Psoas muscle (tissue), 8 donors: ENCODE results near the gene ARHGAP32. TPM values are rescaled to one million over a fixed set of nuclear protein-coding genes. Genes with fewer than 3 reads are reported as not detected.

Experiments used
- ATAC-seq, 4 donors: fragments of 200-7000 bp; cut with Tn5 transposase; one replicate each; pipeline ENCODE4 v1.9.1; 2020; ENCODE audit warnings: moderate library complexity in 3 of 4, mild to moderate bottlenecking in 2 of 4
- DNase-seq, 2 donors: peaks; one replicate each; pipeline ENCODE4 v3.0.0-alpha.2; 2020
- H3K27ac ChIP-seq: fragments of 200-600 bp; one replicate; pipeline ENCODE4 v1.8.0; 2022
- H3K27me3 ChIP-seq, 3 donors: fragments of 200-600 bp in 1 of 3; one replicate each; pipeline versions ENCODE4 v1.6.1 to v1.8.0; 2013 to 2022; ENCODE audit warnings: low read length in 2 of 3, mild to moderate bottlenecking in 2 of 3, moderate library complexity in 1 of 3; ENCODE audit not compliant: insufficient read depth in 3 of 3
- H3K36me3 ChIP-seq, 2 donors: fragments of 200-600 bp in 1 of 2; one replicate each; pipeline versions ENCODE4 v1.6.1 to v1.8.0; 2013 to 2022; ENCODE audit warnings: low read depth in 1 of 2, mild to moderate bottlenecking in 1 of 2, moderate library complexity in 1 of 2; ENCODE audit not compliant: insufficient read depth in 1 of 2
- H3K4me1 ChIP-seq: fragments of 200-600 bp; one replicate; pipeline ENCODE4 v1.8.0; 2022
- H3K4me3 ChIP-seq: fragments of 200-600 bp; one replicate; pipeline ENCODE4 v1.8.0; 2022; ENCODE audit warnings: mild to moderate bottlenecking
- H3K9me3 ChIP-seq: fragments of 200-600 bp; one replicate; pipeline ENCODE4 v1.8.0; 2022
- whole genome bisulfite sequencing, 3 donors: extraction: QIAGEN DNeasy Blood & Tissue Kit; methylation state at CpG; one replicate each; pipeline versions ENCODE4 v1.1.6 to v1.1.7; 2013; 5-methylcytosine and 5-hydroxymethylcytosine counted together
- intact Hi-C, 2 donors: fragments of 100-400 bp; cut with DNase I; formaldehyde crosslinking; loops; one replicate each; pipeline versions ENCODE4 v1.11.0 to v1.14.2; 2022
- polyA plus RNA-seq, 3 donors: library from polyadenylated mRNA; stranded (reverse); fragments of 200-250 nt; gene quantifications; one replicate each; pipeline ENCODE4 v1.2.3, GENCODE V29; 2013
- total RNA-seq, 4 donors: library from RNA; stranded (reverse); fragmentation: NEBNext Ultra II Directional in 2 of 4; extraction: Animal tissue kit (Norgen Biotek cat#: 25700) in 2 of 4; gene quantifications; one replicate each; pipeline versions ENCODE4 v1.2.1 to v1.2.4, GENCODE V29; 2021 to 2023
- TF ChIP-seq, protein P1 (sequence below): fragments of 200-600 bp; IDR thresholded peaks from one replicate; pipeline ENCODE4 v1.8.0; 2022; ENCODE audit warnings: antibody characterized with exemption
- donor health status: healthy with polysubstance abuse.
- donor health status: DM: no; HTN: no; CAD: no; lungs with moderate emphysema.
- donor health status: Bipolar disorder and iron deficiency.
- donor health status: healthy.
- donor health status: DM: yes; HTN: yes; CAD: no.
- donor health status: DM: no; HTN: no; CAD: no.
- donor health status: DM: no; HTN: no; CAD: no.
- donor health status: DM: yes; HTN: yes; CAD: no.

Gene ARHGAP32
- total and polyA plus RNA-seq, 7 donors, result 1.3 to 10.1 (median 6.4) TPM

DNA sequence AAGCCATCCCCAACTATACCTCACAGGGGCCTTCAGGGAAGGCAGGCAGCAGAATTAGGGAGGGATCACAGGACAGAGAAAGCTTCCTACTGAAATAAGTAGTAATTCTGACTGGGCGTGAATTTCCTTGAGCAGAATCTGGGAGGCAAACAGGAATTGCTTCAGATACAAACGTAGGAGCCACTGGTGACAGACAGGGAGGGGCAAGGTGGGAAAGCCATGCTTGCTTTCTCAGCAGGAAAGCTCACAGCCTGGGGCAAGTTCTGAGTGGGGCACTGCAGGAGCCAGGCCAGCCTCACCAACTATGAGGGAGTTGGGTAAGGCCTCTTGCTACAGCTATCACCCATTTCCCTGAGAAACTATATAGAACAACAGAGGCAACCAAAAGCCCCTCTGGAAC is 43.6 kb downstream of the ARHGAP32 start:
- Histone ChIP-seq H3K4me1 (no peaks in the 10 kb centered on the region), H3K9me3 (peaks cover 11% of the 10 kb centered on the region), H3K36me3 (no peaks in the 10 kb centered on the region)

GRCh38 chr11:129146191-129146590 is 45.9 kb downstream of the ARHGAP32 start:
- WGBS, 3 donors, result 81 to 86% (median 85%) methylated on average over 2 of the region's 2 CpGs
- H3K27me3 ChIP-seq, result no peaks in the 10 kb centered on the region
- H3K36me3 ChIP-seq, result no peaks in the 10 kb centered on the region
- no peak overlapping the region for H3K4me3 ChIP-seq
- H3K4me1 ChIP-seq, result no peaks in the 10 kb centered on the region
- ATAC-seq, result no peak
- H3K27ac ChIP-seq, result no peak overlapping the region
- DNase-seq, result no peak
- no peaks in the 10 kb centered on the region for H3K9me3 ChIP-seq
- TF ChIP-seq, protein P1, sequence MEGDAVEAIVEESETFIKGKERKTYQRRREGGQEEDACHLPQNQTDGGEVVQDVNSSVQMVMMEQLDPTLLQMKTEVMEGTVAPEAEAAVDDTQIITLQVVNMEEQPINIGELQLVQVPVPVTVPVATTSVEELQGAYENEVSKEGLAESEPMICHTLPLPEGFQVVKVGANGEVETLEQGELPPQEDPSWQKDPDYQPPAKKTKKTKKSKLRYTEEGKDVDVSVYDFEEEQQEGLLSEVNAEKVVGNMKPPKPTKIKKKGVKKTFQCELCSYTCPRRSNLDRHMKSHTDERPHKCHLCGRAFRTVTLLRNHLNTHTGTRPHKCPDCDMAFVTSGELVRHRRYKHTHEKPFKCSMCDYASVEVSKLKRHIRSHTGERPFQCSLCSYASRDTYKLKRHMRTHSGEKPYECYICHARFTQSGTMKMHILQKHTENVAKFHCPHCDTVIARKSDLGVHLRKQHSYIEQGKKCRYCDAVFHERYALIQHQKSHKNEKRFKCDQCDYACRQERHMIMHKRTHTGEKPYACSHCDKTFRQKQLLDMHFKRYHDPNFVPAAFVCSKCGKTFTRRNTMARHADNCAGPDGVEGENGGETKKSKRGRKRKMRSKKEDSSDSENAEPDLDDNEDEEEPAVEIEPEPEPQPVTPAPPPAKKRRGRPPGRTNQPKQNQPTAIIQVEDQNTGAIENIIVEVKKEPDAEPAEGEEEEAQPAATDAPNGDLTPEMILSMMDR, result no peak
- intact Hi-C loops, result no loop called here

More for the DNA sequence above, 43.6 kb downstream of the ARHGAP32 start:
- 90 to 98% (median 90%) methylated on average over 2 of the region's 2 CpGs for WGBS, 3 donors
- DNase-seq (no peak), ATAC-seq (no peak)
- intact Hi-C loops, result no loop called here
- TF ChIP-seq, protein P1, result no peak
- H3K27ac ChIP-seq, result no peak overlapping the region
- H3K4me3 ChIP-seq, result no peak overlapping the region
- no peaks in the 10 kb centered on the region for H3K27me3 ChIP-seq

GRCh38 chr11:129145276-129145675 is 46.8 kb downstream of the ARHGAP32 start:
- Histone ChIP-seq H3K4me3 (no peak overlapping the region), H3K27ac (no peak overlapping the region), H3K27me3 (no peaks in the 10 kb centered on the region), H3K9me3 (no peaks in the 10 kb centered on the region), H3K36me3 (no peaks in the 10 kb centered on the region), H3K4me1 (no peaks in the 10 kb centered on the region)
- DNase-seq, result no peak
- TF ChIP-seq, protein P1, result no peak
- intact Hi-C loops, result no loop called here
- ATAC-seq, result no peak

GRCh38 chr11:129144256-129144655 is 47.9 kb downstream of the ARHGAP32 start:
- no peak overlapping the region for H3K4me3 ChIP-seq
- TF ChIP-seq, protein P1, result no peak
- no peak for ATAC-seq
- 97 to 99% (median 98%) methylated on average over 2 of the region's 2 CpGs for WGBS, 3 donors
- DNase-seq, result no peak
- H3K27me3 ChIP-seq, result no peaks in the 10 kb centered on the region
- H3K9me3 ChIP-seq, result no peaks in the 10 kb centered on the region
- no peaks in the 10 kb centered on the region for H3K36me3 ChIP-seq
- intact Hi-C loops, result no loop called here
- H3K27ac ChIP-seq, result no peak overlapping the region
- no peaks in the 10 kb centered on the region for H3K4me1 ChIP-seq

GRCh38 chr11:129143335-129143734 is 48.8 kb downstream of the ARHGAP32 start:
- H3K27ac ChIP-seq, result no peak overlapping the region

More at GRCh38 chr11:129143335-129143734, 48.8 kb downstream of the ARHGAP32 start:
- no peaks in the 10 kb centered on the region for H3K9me3 ChIP-seq
- no peaks in the 10 kb centered on the region for H3K36me3 ChIP-seq
- H3K27me3 ChIP-seq, result no peaks in the 10 kb centered on the region
- H3K4me1 ChIP-seq, result no peaks in the 10 kb centered on the region
- DNase-seq, result peak; percentile 83 to 84
- intact Hi-C loops, result no loop called here
- TF ChIP-seq, protein P1, result no peak
- ATAC-seq, result peak; percentile 85 to 100 (median 98)
- H3K4me3 ChIP-seq, result no peak overlapping the region
- 52 to 73% (median 64%) methylated on average over 8 of the region's 8 CpGs for WGBS, 3 donors
